SK-N-SH (cell line): Measurements from ENCODE around the gene MTG1. TPM values are rescaled to one million over a fixed set of nuclear protein-coding genes. Genes with fewer than 3 reads are reported as not detected.

Experiments
- CTCF ChIA-PET: fragments of 300-600, 350-600 bp; formaldehyde crosslinking; extraction: SDS; loops from one replicate; lab custom pipeline; 2021; lab: Yijun Ruan, JAX
- POLR2A ChIA-PET: fragments of 350-600 bp; sonication (Branson Sonifier 250); formaldehyde crosslinking; extraction: SDS; loops from one replicate; lab custom pipeline; 2020; ENCODE audit warnings: antibody characterized with exemption, inconsistent platforms; lab: Yijun Ruan, JAX
- DNase-seq: peaks from one replicate; pipeline ENCODE4 v3.0.0; 2012
- H2AFZ ChIP-seq: fragments of 200-600 bp; sonication (generic); 2 replicates; pipeline ENCODE4 v1.8.1; 2016; ENCODE audit warnings: antibody characterized with exemption, mild to moderate bottlenecking, low read depth
- H3F3A ChIP-seq: fragments of 200-600 bp; sonication (generic); replicated peaks from 2 replicates; pipeline ENCODE3; 2016; ENCODE audit warnings: antibody characterized with exemption, mild to moderate bottlenecking; ENCODE audit not compliant: insufficient read depth
- H3K27ac ChIP-seq, 2 experiments: fragments of 200-500 bp in 1 of 2; fragments of 200-600 bp in 1 of 2; sonication (Bioruptor generic) in 1 of 2; sonication (generic), shearing (Covaris generic) in 1 of 2; 2 replicates each; pipeline versions ENCODE4 v1.5.1 to v1.6.1; 2014 to 2016; ENCODE audit warnings: low read depth in 2 of 2, inconsistent platforms in 1 of 2, low read length in 1 of 2, mild to moderate bottlenecking in 1 of 2, mixed read lengths in 1 of 2
- H3K27me3 ChIP-seq: fragments of 200-600 bp; sonication (generic), shearing (Covaris generic); 2 replicates; pipeline ENCODE4 v1.6.1; 2016; ENCODE audit warnings: mixed run types; ENCODE audit not compliant: insufficient read depth
- H3K36me3 ChIP-seq, 2 experiments: fragments of 200-500 bp in 1 of 2; fragments of 200-600 bp in 1 of 2; sonication (Bioruptor generic) in 1 of 2; sonication (generic) in 1 of 2; replicated peaks in 1 of 2; 2 replicates each; pipeline versions ENCODE3 to v1.5.1; 2014 to 2016; ENCODE audit warnings: low read length in 1 of 2, mild to moderate bottlenecking in 1 of 2; ENCODE audit not compliant: insufficient read depth in 2 of 2, control insufficient read depth in 1 of 2
- H3K4me1 ChIP-seq, 2 experiments: fragments of 200-500 bp in 1 of 2; fragments of 200-600 bp in 1 of 2; sonication (Bioruptor generic) in 1 of 2; sonication (generic), shearing (Covaris generic) in 1 of 2; 2 replicates each; pipeline versions ENCODE4 v1.5.1 to v1.6.1; 2014 to 2016; ENCODE audit warnings: low read depth in 1 of 2, low read length in 1 of 2, mixed run types in 1 of 2; ENCODE audit not compliant: insufficient read depth in 2 of 2, control insufficient read depth in 1 of 2
- H3K4me2 ChIP-seq: fragments of 200-600 bp; sonication (generic), shearing (Covaris generic); 2 replicates; pipeline ENCODE4 v1.6.1; 2017; ENCODE audit warnings: mixed run types
- H3K4me3 ChIP-seq, 2 experiments: fragments of 200-500 bp in 1 of 2; fragments of 200-600 bp in 1 of 2; sonication (Bioruptor generic) in 1 of 2; sonication (generic), shearing (Covaris generic) in 1 of 2; 2 replicates each; pipeline versions ENCODE4 v1.5.1 to v1.8.1; 2014 to 2016; ENCODE audit warnings: low read depth in 2 of 2, inconsistent platforms in 1 of 2, low read length in 1 of 2, mild to moderate bottlenecking in 1 of 2, mixed read lengths in 1 of 2, moderate library complexity in 1 of 2
- H3K79me2 ChIP-seq: fragments of 200-600 bp; sonication (generic); 2 replicates; pipeline ENCODE4 v1.8.1; 2017; ENCODE audit warnings: mild to moderate bottlenecking; ENCODE audit not compliant: insufficient read depth
- H3K9ac ChIP-seq: fragments of 200-600 bp; sonication (generic); 2 replicates; pipeline ENCODE4 v1.6.1; 2017; ENCODE audit warnings: mixed run types
- H3K9me2 ChIP-seq: fragments of 200-600 bp; sonication (generic); 2 replicates; pipeline ENCODE4 v1.6.1; 2017; ENCODE audit warnings: mixed run types
- H3K9me3 ChIP-seq: fragments of 200-600 bp; sonication (generic); 2 replicates; pipeline ENCODE4 v1.6.1; 2017; ENCODE audit warnings: mixed run types, mild to moderate bottlenecking, moderate library complexity
- H4K20me1 ChIP-seq: fragments of 200-600 bp; sonication (generic); 2 replicates; pipeline ENCODE4 v1.6.1; 2017; ENCODE audit warnings: mild to moderate bottlenecking, mixed run types; ENCODE audit not compliant: insufficient read depth
- CHD2 ChIP-seq: fragments of 150-350 bp; IDR thresholded peaks from 2 replicates; pipeline ENCODE4 v1.6.1; 2018; ENCODE audit warnings: low read length; ENCODE audit not compliant: partially characterized antibody
- ELF1 ChIP-seq: IDR thresholded peaks from 2 replicates; pipeline ENCODE4 v1.4.0; 2012
- EP300 ChIP-seq, 2 experiments: IDR thresholded peaks; 2 replicates each; pipeline versions ENCODE4 v1.4.0 to v1.6.1; 2012; ENCODE audit warnings: borderline replicate concordance in 1 of 2, low read depth in 1 of 2, low read length in 1 of 2
- FOSL2 ChIP-seq: IDR thresholded peaks from 2 replicates; pipeline ENCODE4 v1.4.0; 2012; ENCODE audit warnings: low read depth, mild to moderate bottlenecking, moderate library complexity, borderline replicate concordance
- FOXJ3 ChIP-seq: sonication (generic); formaldehyde crosslinking; IDR thresholded peaks from 2 replicates; pipeline ENCODE4 v1.5.1; 2020; ENCODE audit warnings: mild to moderate bottlenecking, missing genetic modification reagents
- FOXM1 ChIP-seq: IDR thresholded peaks from 2 replicates; pipeline ENCODE4 v1.4.0; 2012; ENCODE audit warnings: low read depth, mild to moderate bottlenecking
- GABPA ChIP-seq: IDR thresholded peaks from 2 replicates; pipeline ENCODE4 v1.4.0; 2012; ENCODE audit warnings: low read depth, mild to moderate bottlenecking
- POLR2AphosphoS5 ChIP-seq: IDR thresholded peaks from 2 replicates; pipeline ENCODE4 v1.6.1; 2012; ENCODE audit warnings: low read depth, low read length
- RAD21 ChIP-seq: IDR thresholded peaks from 2 replicates; pipeline ENCODE4 v1.6.1; 2012; ENCODE audit warnings: mild to moderate bottlenecking, low read length
- RXRA ChIP-seq: IDR thresholded peaks from 2 replicates; pipeline ENCODE4 v1.4.0; 2012; ENCODE audit warnings: low read depth, mild to moderate bottlenecking, borderline replicate concordance
- SMC3 ChIP-seq: IDR thresholded peaks from 2 replicates; pipeline ENCODE4 v1.6.1; 2012; ENCODE audit warnings: low read depth, low read length, improper control_type of control experiment
- TCF12 ChIP-seq: IDR thresholded peaks from 2 replicates; pipeline ENCODE4 v1.4.0; 2012
- TEAD4 ChIP-seq: IDR thresholded peaks from 2 replicates; pipeline ENCODE4 v1.4.0; 2012; ENCODE audit warnings: mild to moderate bottlenecking, borderline replicate concordance; ENCODE audit not compliant: insufficient read depth
- YY1 ChIP-seq: IDR thresholded peaks from 2 replicates; pipeline ENCODE4 v1.4.0; 2012; ENCODE audit warnings: low read depth, mild to moderate bottlenecking
- WGBS: methylation state at CpG from one replicate; pipeline ENCODE4 v1.1.6; 2017; ENCODE audit warnings: low lambda C conversion rate; 5-methylcytosine and 5-hydroxymethylcytosine counted together
- polyA plus RNA-seq, 3 experiments: library from polyadenylated mRNA; depleted of rRNA; stranded (reverse); fragments of >200 nt; gene quantifications; 2 replicates each; pipeline ENCODE4 v1.2.3, GENCODE V29; 2012
- TF ChIP-seq, protein P1 (sequence below): IDR thresholded peaks from 2 replicates; pipeline ENCODE4 v1.6.1; 2012; ENCODE audit warnings: mild to moderate bottlenecking, low read depth, low read length, moderate library complexity
- TF ChIP-seq, protein P2 (sequence below): IDR thresholded peaks from 2 replicates; pipeline ENCODE4 v1.4.0; 2012; ENCODE audit warnings: low read depth, borderline replicate concordance
- TF ChIP-seq, protein P3 (sequence below): fragments of 150-350 bp; IDR thresholded peaks from 2 replicates; pipeline ENCODE4 v1.6.1; 2017; ENCODE audit warnings: antibody characterized with exemption, low read length, low read depth, borderline replicate concordance
- TF ChIP-seq, protein P4 (sequence below): IDR thresholded peaks from 2 replicates; pipeline ENCODE4 v1.4.0; 2012; ENCODE audit warnings: low read depth

Gene MTG1
- polyA plus RNA-seq, 1 of the 3 experiments (the other 2 are of a cell fraction) = 86.4 TPM

DNA sequence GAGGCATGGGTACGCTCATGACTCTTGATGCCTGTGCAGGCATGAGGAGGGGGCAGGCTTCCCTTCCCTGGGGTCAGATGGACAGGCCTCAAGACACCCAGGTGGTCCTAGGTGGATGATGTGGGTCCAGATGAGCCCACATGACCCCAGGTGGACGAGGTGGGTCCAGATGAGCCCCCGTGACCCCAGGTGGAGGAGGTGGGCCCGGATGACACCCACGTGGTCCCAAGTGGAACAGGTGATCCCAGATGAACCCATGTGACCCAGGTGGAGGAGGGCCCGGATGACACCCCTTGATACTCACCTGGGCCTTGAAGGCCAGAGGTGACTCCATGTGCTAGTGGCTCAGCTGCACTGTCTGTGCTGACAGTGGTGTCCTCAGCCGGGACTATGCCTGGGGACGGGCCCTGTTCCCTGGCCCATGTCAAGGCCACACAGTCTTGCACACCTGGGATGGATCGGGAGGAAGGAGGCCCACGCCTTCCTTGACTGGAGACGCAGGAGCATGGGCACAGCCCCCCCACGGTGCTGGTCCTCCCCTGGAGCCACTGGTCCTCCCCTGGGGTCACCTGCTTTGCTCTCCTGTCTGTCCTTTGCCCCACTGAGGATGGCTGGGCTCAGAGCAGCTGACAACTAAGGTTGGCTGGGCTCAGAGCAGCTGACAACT, 43.5 kb upstream of the MTG1 start:
- Histone ChIP-seq H3F3A (no peaks in the 10 kb centered on the region), H3K4me1 (peaks cover 0 to 11% of the 10 kb centered on the region in 2 experiments; a peak in 1 of 4 replicates), H3K9ac (no peak overlapping the region), H3K27me3 (peaks cover 8% of the 10 kb centered on the region; the same call in 1 of the 2 replicates), H3K9me2 (no peaks in the 10 kb centered on the region), H3K27ac (no peak overlapping the region), H3K9me3 (no peaks in the 10 kb centered on the region), H3K4me2 (no peak overlapping the region), H3K79me2 (no peaks in the 10 kb centered on the region), H2AFZ (no peak overlapping the region), H3K36me3 (peaks cover 0 to 3% of the 10 kb centered on the region in 2 experiments), H4K20me1 (no peaks in the 10 kb centered on the region), H3K4me3 (no peak overlapping the region)
- no peak for TF ChIP-seq FOSL2
- TF ChIP-seq GABPA = no peak
- no peak for TF ChIP-seq TCF12
- TF ChIP-seq TEAD4 = no peak
- TF ChIP-seq RXRA = no peak
- no peak for TF ChIP-seq FOXM1
- TF ChIP-seq, protein P1, sequence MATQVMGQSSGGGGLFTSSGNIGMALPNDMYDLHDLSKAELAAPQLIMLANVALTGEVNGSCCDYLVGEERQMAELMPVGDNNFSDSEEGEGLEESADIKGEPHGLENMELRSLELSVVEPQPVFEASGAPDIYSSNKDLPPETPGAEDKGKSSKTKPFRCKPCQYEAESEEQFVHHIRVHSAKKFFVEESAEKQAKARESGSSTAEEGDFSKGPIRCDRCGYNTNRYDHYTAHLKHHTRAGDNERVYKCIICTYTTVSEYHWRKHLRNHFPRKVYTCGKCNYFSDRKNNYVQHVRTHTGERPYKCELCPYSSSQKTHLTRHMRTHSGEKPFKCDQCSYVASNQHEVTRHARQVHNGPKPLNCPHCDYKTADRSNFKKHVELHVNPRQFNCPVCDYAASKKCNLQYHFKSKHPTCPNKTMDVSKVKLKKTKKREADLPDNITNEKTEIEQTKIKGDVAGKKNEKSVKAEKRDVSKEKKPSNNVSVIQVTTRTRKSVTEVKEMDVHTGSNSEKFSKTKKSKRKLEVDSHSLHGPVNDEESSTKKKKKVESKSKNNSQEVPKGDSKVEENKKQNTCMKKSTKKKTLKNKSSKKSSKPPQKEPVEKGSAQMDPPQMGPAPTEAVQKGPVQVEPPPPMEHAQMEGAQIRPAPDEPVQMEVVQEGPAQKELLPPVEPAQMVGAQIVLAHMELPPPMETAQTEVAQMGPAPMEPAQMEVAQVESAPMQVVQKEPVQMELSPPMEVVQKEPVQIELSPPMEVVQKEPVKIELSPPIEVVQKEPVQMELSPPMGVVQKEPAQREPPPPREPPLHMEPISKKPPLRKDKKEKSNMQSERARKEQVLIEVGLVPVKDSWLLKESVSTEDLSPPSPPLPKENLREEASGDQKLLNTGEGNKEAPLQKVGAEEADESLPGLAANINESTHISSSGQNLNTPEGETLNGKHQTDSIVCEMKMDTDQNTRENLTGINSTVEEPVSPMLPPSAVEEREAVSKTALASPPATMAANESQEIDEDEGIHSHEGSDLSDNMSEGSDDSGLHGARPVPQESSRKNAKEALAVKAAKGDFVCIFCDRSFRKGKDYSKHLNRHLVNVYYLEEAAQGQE = no peak
- no peak for TF ChIP-seq RAD21
- no peak for TF ChIP-seq CHD2
- no peak for TF ChIP-seq EP300 (IDR thresholded peaks at IDR 0.05; ENCODE audit: borderline replicate concordance in 1 of 2, low read depth in 1 of 2, low read length in 1 of 2)
- TF ChIP-seq YY1 = no peak
- TF ChIP-seq SMC3 = no peak
- TF ChIP-seq FOXJ3 (CRISPR knock-in tag) = no peak
- no peak for TF ChIP-seq ELF1
- TF ChIP-seq, protein P2, sequence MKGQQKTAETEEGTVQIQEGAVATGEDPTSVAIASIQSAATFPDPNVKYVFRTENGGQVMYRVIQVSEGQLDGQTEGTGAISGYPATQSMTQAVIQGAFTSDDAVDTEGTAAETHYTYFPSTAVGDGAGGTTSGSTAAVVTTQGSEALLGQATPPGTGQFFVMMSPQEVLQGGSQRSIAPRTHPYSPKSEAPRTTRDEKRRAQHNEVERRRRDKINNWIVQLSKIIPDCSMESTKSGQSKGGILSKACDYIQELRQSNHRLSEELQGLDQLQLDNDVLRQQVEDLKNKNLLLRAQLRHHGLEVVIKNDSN = no peak
- TF ChIP-seq, protein P3, sequence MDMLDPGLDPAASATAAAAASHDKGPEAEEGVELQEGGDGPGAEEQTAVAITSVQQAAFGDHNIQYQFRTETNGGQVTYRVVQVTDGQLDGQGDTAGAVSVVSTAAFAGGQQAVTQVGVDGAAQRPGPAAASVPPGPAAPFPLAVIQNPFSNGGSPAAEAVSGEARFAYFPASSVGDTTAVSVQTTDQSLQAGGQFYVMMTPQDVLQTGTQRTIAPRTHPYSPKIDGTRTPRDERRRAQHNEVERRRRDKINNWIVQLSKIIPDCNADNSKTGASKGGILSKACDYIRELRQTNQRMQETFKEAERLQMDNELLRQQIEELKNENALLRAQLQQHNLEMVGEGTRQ = no peak
- no peak for TF ChIP-seq POLR2AphosphoS5
- TF ChIP-seq, protein P4, sequence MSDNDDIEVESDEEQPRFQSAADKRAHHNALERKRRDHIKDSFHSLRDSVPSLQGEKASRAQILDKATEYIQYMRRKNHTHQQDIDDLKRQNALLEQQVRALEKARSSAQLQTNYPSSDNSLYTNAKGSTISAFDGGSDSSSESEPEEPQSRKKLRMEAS = no peak
- CTCF ChIA-PET = interaction anchor here (1.2 kb wide), 1 partner anchor 21 kb away, joined by 5 read pairs; no protein-coding TSS in a partner anchor
- WGBS = 100% methylated on average over 1 of the region's 12 CpGs
- DNase-seq = no peak
- POLR2A ChIA-PET = interaction anchor here (1.5 kb wide), 1 partner anchor 26 kb away, joined by 3 read pairs; no protein-coding TSS in a partner anchor
